DOHH2 (cell line): Measurements from ENCODE around the gene ZNF787.

ENCODE experiments used
- EZH2phosphoT487 ChIP-seq: fragments of 200-600 bp; sonication (generic); IDR thresholded peaks from 2 replicates; pipeline ENCODE4 v1.6.1; 2017; ENCODE audit warnings: borderline replicate concordance, mild to moderate bottlenecking, antibody characterized with exemption, low read length, moderate library complexity, mixed read lengths
- TF ChIP-seq, protein P1 (sequence below): fragments of 200-600 bp; sonication (generic); IDR thresholded peaks from one replicate; pipeline ENCODE4 v1.5.1; 2014; ENCODE audit warnings: antibody characterized with exemption, mild to moderate bottlenecking, low read depth, low read length; ENCODE audit not compliant: poor library complexity, severe bottlenecking

DNA sequence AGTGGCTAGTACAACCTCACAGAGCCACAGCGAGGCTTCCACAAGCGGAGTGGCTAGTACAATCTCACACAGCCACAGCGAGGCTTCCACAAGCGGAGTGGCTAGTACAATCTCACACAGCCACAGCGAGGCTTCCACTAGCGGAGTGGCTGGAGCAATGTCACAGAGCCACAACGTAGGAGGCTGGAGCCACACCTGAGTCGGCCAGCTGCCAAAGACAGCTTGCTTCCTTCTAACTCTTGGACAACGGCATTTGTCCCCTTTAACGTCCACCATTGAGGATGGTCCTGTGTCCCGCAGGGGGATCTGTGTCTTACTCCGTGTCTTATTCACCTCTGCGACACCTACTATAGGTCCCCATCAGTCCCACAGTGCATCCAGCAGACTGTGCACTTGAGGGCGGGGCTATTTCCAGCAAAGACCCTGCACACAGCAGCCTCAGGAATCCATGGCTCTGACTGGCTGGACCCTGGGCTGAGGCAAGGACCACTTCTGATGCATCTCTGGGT is 3.7 kb downstream of the ZNF787 start:
- TF ChIP-seq, protein P1, sequence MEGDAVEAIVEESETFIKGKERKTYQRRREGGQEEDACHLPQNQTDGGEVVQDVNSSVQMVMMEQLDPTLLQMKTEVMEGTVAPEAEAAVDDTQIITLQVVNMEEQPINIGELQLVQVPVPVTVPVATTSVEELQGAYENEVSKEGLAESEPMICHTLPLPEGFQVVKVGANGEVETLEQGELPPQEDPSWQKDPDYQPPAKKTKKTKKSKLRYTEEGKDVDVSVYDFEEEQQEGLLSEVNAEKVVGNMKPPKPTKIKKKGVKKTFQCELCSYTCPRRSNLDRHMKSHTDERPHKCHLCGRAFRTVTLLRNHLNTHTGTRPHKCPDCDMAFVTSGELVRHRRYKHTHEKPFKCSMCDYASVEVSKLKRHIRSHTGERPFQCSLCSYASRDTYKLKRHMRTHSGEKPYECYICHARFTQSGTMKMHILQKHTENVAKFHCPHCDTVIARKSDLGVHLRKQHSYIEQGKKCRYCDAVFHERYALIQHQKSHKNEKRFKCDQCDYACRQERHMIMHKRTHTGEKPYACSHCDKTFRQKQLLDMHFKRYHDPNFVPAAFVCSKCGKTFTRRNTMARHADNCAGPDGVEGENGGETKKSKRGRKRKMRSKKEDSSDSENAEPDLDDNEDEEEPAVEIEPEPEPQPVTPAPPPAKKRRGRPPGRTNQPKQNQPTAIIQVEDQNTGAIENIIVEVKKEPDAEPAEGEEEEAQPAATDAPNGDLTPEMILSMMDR = no peak
- no peak for TF ChIP-seq EZH2phosphoT487
